ENCODE measurements around the gene IGSF21. TPM values are rescaled to one million over a fixed set of nuclear protein-coding genes. Genes with fewer than 3 reads are reported as not detected.
"Not testable (repeated sequence)": the region's sequence is repeated elsewhere in the genome, so short reads cannot be mapped to it uniquely, and the experiment has no call there.

Gene IGSF21
- total RNA-seq, 2 experiments from 2014 or later = not detected

GRCh38 chr1:18352636-18353265 lies 245.2 kb downstream of the IGSF21 start:
- no peaks in the 10 kb centered on the region for H3K36me3 Mint-ChIP-seq (ENCODE audit: low read depth)
- CTCF ChIA-PET = interaction anchor here (0.6 kb wide), 1 partner anchor 177 kb away, joined by 4 read pairs; no protein-coding TSS in a partner anchor
- no peak overlapping the region for H3K27ac Mint-ChIP-seq
- peaks cover 8% of the 10 kb centered on the region for H3K27me3 Mint-ChIP-seq
- no peaks in the 10 kb centered on the region for H3K4me1 Mint-ChIP-seq
- no peak overlapping the region for H3K4me3 Mint-ChIP-seq
- POLR2A ChIA-PET = no interaction called here
- DNase-seq = no peak
- H3K9me3 Mint-ChIP-seq = no peaks in the 10 kb centered on the region

GRCh38 chr1:18353528-18353927 lies 245.9 kb downstream of the IGSF21 start:
- Mint-ChIP-seq H3K27me3 (peaks cover 8% of the 10 kb centered on the region), H3K36me3 (ENCODE audit: low read depth) (no peaks in the 10 kb centered on the region), H3K4me3 (no peak overlapping the region), H3K27ac (no peak overlapping the region), H3K4me1 (no peaks in the 10 kb centered on the region), H3K9me3 (no peaks in the 10 kb centered on the region)
- DNase-seq = no peak
- ChIA-PET POLR2A (no interaction called here), CTCF (no interaction called here)

- ChIA-PET CTCF (no interaction called here), POLR2A (no interaction called here)
- Mint-ChIP-seq H3K27me3 (peaks cover 8% of the 10 kb centered on the region), H3K4me1 (no peaks in the 10 kb centered on the region), H3K27ac (no peak overlapping the region), H3K36me3 (ENCODE audit: low read depth) (no peaks in the 10 kb centered on the region), H3K9me3 (no peaks in the 10 kb centered on the region), H3K4me3 (no peak overlapping the region)
- DNase-seq = no peak
Observed at GRCh38 chr1:18353992-18354391, 246.4 kb downstream of the IGSF21 start.

DNA sequence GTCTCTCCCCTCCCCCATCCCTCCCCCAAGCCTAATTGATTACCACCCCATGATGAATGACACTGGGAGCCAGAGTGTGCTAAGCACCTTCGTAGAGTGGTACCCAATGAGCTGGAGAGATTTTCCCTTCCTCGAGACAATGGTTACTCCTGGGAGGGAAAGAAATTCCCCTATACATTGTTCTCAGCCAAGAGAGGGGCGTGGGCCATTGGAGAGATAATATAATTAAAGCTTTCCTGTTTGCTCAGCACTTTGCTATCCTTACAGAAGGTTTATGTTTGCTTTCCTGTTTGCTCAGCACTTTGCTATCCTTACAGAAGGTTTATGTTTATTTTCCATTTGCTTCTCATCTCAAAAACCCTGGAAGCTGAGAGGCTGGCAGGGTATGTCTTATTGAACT lies 247.0 kb downstream of the IGSF21 start:
- H3K36me3 Mint-ChIP-seq (ENCODE audit: low read depth) = no peaks in the 10 kb centered on the region
- POLR2A ChIA-PET = no interaction called here
- CTCF ChIA-PET = interaction anchor here (1.3 kb wide), 1 partner anchor 10 kb away, joined by 3 read pairs; no protein-coding TSS in a partner anchor
- H3K4me1 Mint-ChIP-seq = no peaks in the 10 kb centered on the region
- no peak overlapping the region for H3K27ac Mint-ChIP-seq
- no peaks in the 10 kb centered on the region for H3K9me3 Mint-ChIP-seq
- H3K27me3 Mint-ChIP-seq = peaks cover 9% of the 10 kb centered on the region
- no peak for DNase-seq
- H3K4me3 Mint-ChIP-seq = no peak overlapping the region

DNA sequence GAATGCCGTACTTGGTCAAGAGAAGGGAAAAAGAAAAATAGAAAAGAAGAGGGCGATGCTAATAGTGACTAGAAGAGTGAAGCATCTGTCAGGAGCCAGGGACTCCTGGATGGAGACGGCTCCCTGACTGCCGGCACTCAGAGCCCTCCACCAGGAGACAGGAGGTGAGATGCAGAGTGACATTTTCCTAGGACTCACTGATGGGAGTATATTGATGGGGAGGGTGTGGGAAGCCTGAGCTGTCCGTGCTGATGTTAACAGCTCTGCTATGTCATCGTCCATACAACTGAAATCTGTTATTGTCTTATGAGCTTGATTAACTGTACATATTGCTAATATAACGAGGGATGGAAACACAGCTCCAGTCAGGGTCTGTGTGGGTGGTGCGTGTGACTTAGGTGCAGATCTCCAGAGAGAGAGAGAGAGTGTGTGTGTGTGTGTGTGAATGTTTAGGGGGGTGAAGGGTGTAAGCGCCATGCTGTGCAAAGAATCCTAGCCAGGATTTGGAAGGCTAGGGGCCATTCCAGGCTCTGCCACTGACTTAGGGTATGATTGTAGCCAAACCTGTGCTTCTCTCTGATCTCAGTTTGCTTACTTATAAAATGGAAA lies 250.1 kb downstream of the IGSF21 start:
- Mint-ChIP-seq H3K27ac (no peak overlapping the region), H3K9me3 (no peaks in the 10 kb centered on the region), H3K36me3 (ENCODE audit: low read depth) (no peaks in the 10 kb centered on the region), H3K4me3 (no peak overlapping the region), H3K27me3 (peaks cover 6% of the 10 kb centered on the region), H3K4me1 (no peaks in the 10 kb centered on the region)
- POLR2A ChIA-PET = no interaction called here
- no peak for DNase-seq
- CTCF ChIA-PET = no interaction called here

GRCh38 chr1:18358600-18358999 lies 251.0 kb downstream of the IGSF21 start:
- no peak for DNase-seq
- H3K27ac Mint-ChIP-seq = no peak overlapping the region
- ChIA-PET POLR2A (no interaction called here), CTCF (interaction anchor here (0.6 kb wide), 1 partner anchor 1144 kb away, joined by 3 read pairs; no protein-coding TSS in a partner anchor)
- no peak overlapping the region for H3K4me3 Mint-ChIP-seq
- no peaks in the 10 kb centered on the region for H3K9me3 Mint-ChIP-seq
- no peaks in the 10 kb centered on the region for H3K36me3 Mint-ChIP-seq (ENCODE audit: low read depth)
- H3K27me3 Mint-ChIP-seq = peaks cover 1% of the 10 kb centered on the region
- H3K4me1 Mint-ChIP-seq = no peaks in the 10 kb centered on the region

DNA sequence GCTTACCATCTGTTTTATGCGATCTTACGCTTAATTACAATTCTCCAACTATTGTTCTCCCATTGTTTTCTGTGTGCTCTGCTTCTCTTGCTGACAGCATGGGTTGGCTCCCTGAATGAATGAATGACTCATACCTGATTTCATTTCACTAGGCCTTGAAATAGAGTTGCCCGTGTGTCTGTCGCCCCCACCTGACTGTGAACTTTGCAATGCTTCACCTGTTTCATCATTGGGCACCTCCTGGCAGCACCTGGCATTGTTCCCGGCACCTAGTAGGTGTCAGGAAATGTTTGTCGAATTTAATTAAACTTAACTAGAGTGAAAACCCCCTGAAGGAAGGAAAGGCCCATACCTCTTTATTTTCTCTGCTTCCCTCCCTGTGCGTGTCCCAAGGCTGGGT lies 252.7 kb downstream of the IGSF21 start:
- ChIA-PET POLR2A (no interaction called here), CTCF (no interaction called here)
- no peaks in the 10 kb centered on the region for H3K9me3 Mint-ChIP-seq
- H3K36me3 Mint-ChIP-seq (ENCODE audit: low read depth) = no peaks in the 10 kb centered on the region
- no peak overlapping the region for H3K27ac Mint-ChIP-seq
- H3K4me1 Mint-ChIP-seq = no peaks in the 10 kb centered on the region
- DNase-seq = no peak
- peaks cover 1% of the 10 kb centered on the region for H3K27me3 Mint-ChIP-seq
- H3K4me3 Mint-ChIP-seq = no peak overlapping the region

GRCh38 chr1:18362150-18362549 lies 254.6 kb downstream of the IGSF21 start:
- H3K4me1 Mint-ChIP-seq = no peaks in the 10 kb centered on the region
- H3K4me3 Mint-ChIP-seq = no peak overlapping the region
- no peaks in the 10 kb centered on the region for H3K9me3 Mint-ChIP-seq
- no peak for DNase-seq
- H3K27me3 Mint-ChIP-seq = peaks cover 1% of the 10 kb centered on the region
- no peaks in the 10 kb centered on the region for H3K36me3 Mint-ChIP-seq (ENCODE audit: low read depth)
- POLR2A ChIA-PET = no interaction called here
- CTCF ChIA-PET = no interaction called here
- no peak overlapping the region for H3K27ac Mint-ChIP-seq

GRCh38 chr1:18363436-18363835 lies 255.8 kb downstream of the IGSF21 start:
- Mint-ChIP-seq H3K4me3 (no peak overlapping the region), H3K9me3 (no peaks in the 10 kb centered on the region), H3K4me1 (no peaks in the 10 kb centered on the region), H3K27ac (no peak overlapping the region), H3K36me3 (ENCODE audit: low read depth) (no peaks in the 10 kb centered on the region), H3K27me3 (peaks cover 1% of the 10 kb centered on the region)
- CTCF ChIA-PET = no interaction called here
- no peak for DNase-seq
- POLR2A ChIA-PET = no interaction called here

DNA sequence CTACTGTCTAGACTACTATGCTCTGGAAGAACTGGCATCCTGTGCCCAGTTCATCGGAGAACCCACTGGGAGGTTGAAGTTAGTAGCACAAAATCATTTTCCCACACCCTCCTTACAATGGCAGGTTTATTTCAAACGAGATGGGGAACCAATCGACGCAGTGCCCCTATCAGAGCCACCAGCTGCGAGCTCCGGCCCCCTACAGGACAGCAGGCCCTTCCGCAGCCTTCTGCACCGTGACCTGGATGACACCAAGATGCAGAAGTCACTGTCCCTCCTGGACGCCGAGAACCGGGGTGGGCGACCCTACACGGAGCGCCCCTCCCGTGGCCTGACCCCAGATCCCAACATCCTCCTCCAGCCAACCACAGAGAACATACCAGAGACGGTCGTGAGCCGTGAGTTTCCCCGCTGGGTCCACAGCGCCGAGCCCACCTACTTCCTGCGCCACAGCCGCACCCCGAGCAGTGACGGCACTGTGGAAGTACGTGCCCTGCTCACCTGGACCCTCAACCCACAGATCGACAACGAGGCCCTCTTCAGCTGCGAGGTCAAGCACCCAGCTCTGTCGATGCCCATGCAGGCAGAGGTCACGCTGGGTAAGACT lies 257.6 kb downstream of the IGSF21 start:
- DNase-seq = no peak
- ChIA-PET CTCF (no interaction called here), POLR2A (no interaction called here)
- Mint-ChIP-seq H3K27ac (no peak overlapping the region), H3K4me1 (no peaks in the 10 kb centered on the region), H3K9me3 (no peaks in the 10 kb centered on the region), H3K36me3 (ENCODE audit: low read depth) (no peaks in the 10 kb centered on the region), H3K4me3 (no peak overlapping the region), H3K27me3 (no peaks in the 10 kb centered on the region)

DNA sequence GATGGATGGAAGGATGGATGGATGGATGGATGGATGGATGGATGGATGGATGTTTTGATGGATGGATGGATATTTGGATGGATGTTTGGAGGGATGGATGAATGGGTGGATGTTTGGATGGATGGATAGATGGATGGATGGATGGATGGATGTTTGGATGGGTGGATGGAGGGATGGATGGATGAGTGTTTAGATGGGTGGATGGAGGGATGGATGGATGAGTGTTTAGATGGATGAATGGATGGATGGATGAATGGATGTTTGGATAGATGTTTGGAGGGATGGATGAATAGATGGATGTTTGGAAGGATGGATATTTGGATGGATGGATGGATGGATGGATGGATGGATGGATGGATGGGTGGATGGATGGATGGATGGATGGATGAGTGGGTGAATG lies 264.9 kb downstream of the IGSF21 start:
- H3K9me3 Mint-ChIP-seq; POLR2A ChIA-PET; H3K4me3 Mint-ChIP-seq; CTCF ChIA-PET; H3K27ac Mint-ChIP-seq; H3K27me3 Mint-ChIP-seq; H3K36me3 Mint-ChIP-seq (ENCODE audit: low read depth); DNase-seq; H3K4me1 Mint-ChIP-seq: not testable (repeated sequence)

- Mint-ChIP-seq H3K27ac (no peak overlapping the region), H3K4me1 (no peaks in the 10 kb centered on the region), H3K9me3 (no peaks in the 10 kb centered on the region), H3K27me3 (no peaks in the 10 kb centered on the region), H3K36me3 (ENCODE audit: low read depth) (no peaks in the 10 kb centered on the region), H3K4me3 (no peak overlapping the region)
- no peak for DNase-seq
- ChIA-PET POLR2A (no interaction called here), CTCF (no interaction called here)
Observed at GRCh38 chr1:18373151-18373550, 265.6 kb downstream of the IGSF21 start.

DNA sequence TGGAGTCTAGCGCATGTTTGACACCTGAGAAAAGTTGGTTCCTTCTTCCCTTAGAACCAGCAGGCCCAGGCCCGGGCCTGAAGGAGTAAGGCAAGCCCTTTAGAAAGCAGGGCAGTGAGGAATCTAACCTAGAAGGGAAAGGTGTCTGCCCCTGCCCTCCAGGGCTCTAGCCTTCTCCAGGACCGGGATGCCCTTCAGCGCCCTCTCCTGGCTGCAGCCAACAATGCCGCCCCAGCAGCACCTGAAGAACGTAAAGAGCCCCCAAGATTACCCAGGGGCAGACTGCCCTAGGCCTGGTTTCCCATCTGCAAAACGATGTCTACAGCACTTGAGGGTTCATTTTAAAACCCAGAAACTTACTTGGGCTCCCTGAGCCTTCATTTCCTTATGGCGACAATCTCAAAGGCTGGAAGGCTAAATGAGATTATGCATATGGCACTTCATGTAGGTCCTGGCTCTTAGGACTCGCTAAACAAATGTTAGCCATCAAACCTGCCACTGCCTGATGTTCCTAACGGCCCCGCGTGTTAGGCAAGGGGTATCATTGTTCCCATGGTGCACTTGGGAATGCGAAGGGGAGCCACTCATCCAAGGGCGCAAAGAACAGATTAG lies 266.4 kb downstream of the IGSF21 start:
- DNase-seq = no peak
- no peaks in the 10 kb centered on the region for H3K36me3 Mint-ChIP-seq (ENCODE audit: low read depth)
- no peak overlapping the region for H3K4me3 Mint-ChIP-seq
- ChIA-PET POLR2A (no interaction called here), CTCF (no interaction called here)
- H3K4me1 Mint-ChIP-seq = no peaks in the 10 kb centered on the region
- H3K9me3 Mint-ChIP-seq = no peaks in the 10 kb centered on the region
- no peak overlapping the region for H3K27ac Mint-ChIP-seq
- no peaks in the 10 kb centered on the region for H3K27me3 Mint-ChIP-seq
